Duodenal mucosa (tissue), 2 donors: Measurements from ENCODE around the gene PLK2.

Experiments used
- H3K27ac ChIP-seq: one replicate; pipeline ENCODE4 v1.7.0; 2013; ENCODE audit warnings: low read depth, low read length
- H3K27me3 ChIP-seq, 2 donors: one replicate each; pipeline ENCODE4 v1.7.0; 2013; ENCODE audit warnings: low read length in 2 of 2, control low read depth in 1 of 2; ENCODE audit not compliant: insufficient read depth in 2 of 2, control insufficient read depth in 1 of 2
- H3K36me3 ChIP-seq, 2 donors: one replicate each; pipeline ENCODE4 v1.7.0; 2013; ENCODE audit warnings: low read length in 2 of 2, control low read depth in 1 of 2; ENCODE audit not compliant: insufficient read depth in 2 of 2, control insufficient read depth in 1 of 2
- H3K4me1 ChIP-seq, 2 donors: one replicate each; pipeline ENCODE4 v1.7.0; 2013; ENCODE audit warnings: low read length in 2 of 2, control low read depth in 1 of 2; ENCODE audit not compliant: insufficient read depth in 2 of 2, control insufficient read depth in 1 of 2
- H3K4me3 ChIP-seq, 2 donors: one replicate each; pipeline ENCODE4 v1.7.0; 2013; ENCODE audit warnings: low read length in 2 of 2, low read depth in 1 of 2
- H3K9ac ChIP-seq, 2 donors: one replicate each; pipeline ENCODE4 v1.7.0; 2013; ENCODE audit warnings: low read length in 2 of 2, low read depth in 1 of 2
- H3K9me3 ChIP-seq, 2 donors: one replicate each; pipeline ENCODE4 v1.7.0; 2013; ENCODE audit warnings: low read length in 2 of 2, control low read depth in 1 of 2; ENCODE audit not compliant: control insufficient read depth in 1 of 2

Gene PLK2

GRCh38 chr5:58498340-58498942, 38.6 kb upstream of the PLK2 start:
- Histone ChIP-seq H3K4me3 (no peak overlapping the region), H3K9ac (no peak overlapping the region), H3K9me3 (no peaks in the 10 kb centered on the region), H3K36me3 (no peaks in the 10 kb centered on the region), H3K27ac (no peak overlapping the region), H3K4me1 (no peaks in the 10 kb centered on the region), H3K27me3 (no peaks in the 10 kb centered on the region)

DNA sequence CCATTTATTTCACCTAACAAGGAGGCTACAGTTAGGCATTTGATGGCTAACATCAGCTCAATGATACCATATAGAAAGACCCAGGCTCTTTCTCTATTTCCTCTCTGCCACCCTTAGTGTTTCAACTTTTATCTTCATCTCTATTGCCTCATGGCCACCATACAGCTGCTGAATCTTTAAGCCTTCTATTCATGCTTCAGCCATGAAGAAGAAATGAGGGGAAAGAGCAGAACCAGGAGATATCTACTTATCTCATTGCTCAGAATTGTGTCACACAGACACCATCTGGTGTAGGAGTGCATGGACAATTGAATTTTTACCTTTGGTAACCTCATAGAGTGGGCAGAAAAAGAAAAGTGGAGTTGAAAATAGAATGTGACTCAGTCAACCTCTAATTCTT, 38.0 kb upstream of the PLK2 start:
- H3K4me1 ChIP-seq: no peaks in the 10 kb centered on the region

DNA sequence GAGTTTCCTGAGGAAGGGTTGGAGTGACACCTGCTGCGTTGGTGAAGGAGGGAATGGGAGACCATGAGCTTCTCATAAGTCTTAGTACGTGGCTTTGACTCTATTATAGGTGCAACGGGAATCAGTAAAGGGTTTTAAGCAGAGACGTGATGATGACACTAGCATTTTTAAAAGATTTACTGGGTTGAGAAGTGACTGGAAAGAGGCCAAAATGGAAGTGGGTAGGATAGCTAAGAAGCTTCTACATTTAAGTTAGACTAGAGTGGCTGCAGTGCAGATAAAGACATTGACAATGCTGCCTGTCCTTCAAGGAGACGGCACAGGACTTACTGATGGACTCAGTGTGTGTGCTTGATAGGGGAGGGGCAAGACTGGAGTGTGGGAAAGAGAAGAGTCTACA, 37.5 kb upstream of the PLK2 start:
- no peaks in the 10 kb centered on the region for H3K27me3 ChIP-seq
- H3K36me3 ChIP-seq: no peaks in the 10 kb centered on the region
- no peak overlapping the region for H3K27ac ChIP-seq
- H3K9me3 ChIP-seq: no peaks in the 10 kb centered on the region
- H3K4me3 ChIP-seq: no peak overlapping the region
- no peak overlapping the region for H3K9ac ChIP-seq
- no peaks in the 10 kb centered on the region for H3K4me1 ChIP-seq

More for the DNA sequence above, 38.0 kb upstream of the PLK2 start:
- H3K27me3 ChIP-seq: no peaks in the 10 kb centered on the region
- H3K27ac ChIP-seq: no peak overlapping the region
- no peaks in the 10 kb centered on the region for H3K36me3 ChIP-seq
- no peak overlapping the region for H3K4me3 ChIP-seq
- H3K9me3 ChIP-seq: no peaks in the 10 kb centered on the region
- H3K9ac ChIP-seq: no peak overlapping the region

DNA sequence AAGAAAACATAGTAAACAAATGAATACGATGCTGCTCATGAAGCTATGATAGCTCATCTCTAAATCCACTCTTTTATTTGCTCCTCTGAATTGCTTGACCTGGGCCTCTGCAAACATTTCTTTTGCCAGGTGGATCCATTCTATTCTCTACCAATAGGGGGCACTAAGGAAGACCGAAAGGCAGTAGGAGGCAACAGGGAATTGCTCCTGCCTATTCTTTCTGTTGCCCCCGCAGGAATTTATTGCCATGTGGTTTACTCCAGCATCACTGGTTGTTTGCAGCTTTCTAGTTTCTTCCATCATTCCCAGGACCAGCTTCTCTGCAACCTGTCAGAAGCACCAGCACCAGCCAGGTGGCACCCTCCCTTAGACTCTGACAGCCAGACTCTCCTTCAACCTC, 36.6 kb upstream of the PLK2 start:
- no peaks in the 10 kb centered on the region for H3K36me3 ChIP-seq
- no peak overlapping the region for H3K4me3 ChIP-seq

GRCh38 chr5:58493141-58493540, 33.3 kb upstream of the PLK2 start:
- no peak overlapping the region for H3K27ac ChIP-seq
- H3K27me3 ChIP-seq: no peaks in the 10 kb centered on the region
- no peaks in the 10 kb centered on the region for H3K4me1 ChIP-seq
- no peaks in the 10 kb centered on the region for H3K36me3 ChIP-seq
- no peak overlapping the region for H3K4me3 ChIP-seq
- H3K9ac ChIP-seq: no peak overlapping the region
- no peaks in the 10 kb centered on the region for H3K9me3 ChIP-seq

More for the DNA sequence above, 36.6 kb upstream of the PLK2 start:
- no peak overlapping the region for H3K27ac ChIP-seq
- H3K4me1 ChIP-seq: no peaks in the 10 kb centered on the region
- no peaks in the 10 kb centered on the region for H3K27me3 ChIP-seq
- H3K9ac ChIP-seq: no peak overlapping the region
- no peaks in the 10 kb centered on the region for H3K9me3 ChIP-seq

GRCh38 chr5:58491216-58491892, 31.5 kb upstream of the PLK2 start, which contains the start of gene GAPT:
Gene GAPT (plus strand): TSS chr5:58491435. CDS start chr5:58494537, 3,102 bp downstream.
- Histone ChIP-seq H3K4me1 (no peaks in the 10 kb centered on the region), H3K27me3 (no peaks in the 10 kb centered on the region), H3K9ac (no peak within 1 kb of the TSS), H3K9me3 (no peaks in the 10 kb centered on the region), H3K4me3 (no peak within 1 kb of the TSS), H3K27ac (no peak within 1 kb of the TSS), H3K36me3 (no peaks in the 10 kb centered on the region)

DNA sequence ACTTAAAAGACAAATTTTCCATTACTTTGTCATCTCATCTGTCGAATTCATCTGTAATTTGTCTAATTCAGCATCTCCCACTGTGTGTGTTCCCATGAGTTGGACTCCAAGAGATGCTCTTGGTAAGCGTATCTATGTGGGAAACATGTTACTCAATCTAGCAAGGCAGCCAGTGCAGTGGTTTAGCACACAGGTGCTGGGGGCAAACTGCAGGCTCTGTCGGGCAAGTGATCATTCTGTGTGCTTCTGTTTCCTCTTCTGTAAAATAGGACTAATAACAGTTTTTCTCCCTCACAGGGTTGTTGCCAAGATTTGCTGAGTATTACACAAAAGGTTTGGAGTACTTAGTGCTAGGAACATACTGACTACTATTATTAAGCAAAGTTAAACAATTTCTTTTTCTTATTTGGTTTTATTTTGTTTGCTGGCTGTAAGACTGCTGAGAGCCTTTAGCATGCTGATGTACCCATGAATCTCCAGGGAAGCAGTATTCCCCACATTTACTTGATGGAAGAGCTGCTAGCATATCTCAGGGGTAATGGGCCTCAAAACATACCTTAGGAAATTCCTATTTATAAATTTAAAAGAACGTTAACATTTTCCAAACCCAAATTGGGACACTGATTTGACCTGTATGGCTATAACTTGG, 30.6 kb upstream of the PLK2 start:
- no peak overlapping the region for H3K27ac ChIP-seq
- H3K4me1 ChIP-seq: no peaks in the 10 kb centered on the region
- H3K4me3 ChIP-seq: no peak overlapping the region
- no peaks in the 10 kb centered on the region for H3K36me3 ChIP-seq
- no peak overlapping the region for H3K9ac ChIP-seq
- H3K27me3 ChIP-seq: no peaks in the 10 kb centered on the region
- no peaks in the 10 kb centered on the region for H3K9me3 ChIP-seq

GRCh38 chr5:58486290-58486689, 26.4 kb upstream of the PLK2 start:
- no peaks in the 10 kb centered on the region for H3K9me3 ChIP-seq
- no peaks in the 10 kb centered on the region for H3K4me1 ChIP-seq
- no peaks in the 10 kb centered on the region for H3K36me3 ChIP-seq
- H3K27me3 ChIP-seq: no peaks in the 10 kb centered on the region
- H3K4me3 ChIP-seq: no peak overlapping the region
- H3K9ac ChIP-seq: no peak overlapping the region
- H3K27ac ChIP-seq: no peak overlapping the region

GRCh38 chr5:58484505-58484904, 24.6 kb upstream of the PLK2 start:
- Histone ChIP-seq H3K9me3 (no peaks in the 10 kb centered on the region), H3K27me3 (no peaks in the 10 kb centered on the region), H3K27ac (no peak overlapping the region), H3K9ac (no peak overlapping the region), H3K4me1 (no peaks in the 10 kb centered on the region), H3K4me3 (no peak overlapping the region), H3K36me3 (no peaks in the 10 kb centered on the region)

- no peak overlapping the region for H3K4me3 ChIP-seq
These were observed 22.6 kb upstream of the PLK2 start for GRCh38 chr5:58482536-58482935.

More at GRCh38 chr5:58482536-58482935, 22.6 kb upstream of the PLK2 start:
- Histone ChIP-seq H3K9me3 (no peaks in the 10 kb centered on the region), H3K36me3 (no peaks in the 10 kb centered on the region), H3K27me3 (no peaks in the 10 kb centered on the region), H3K4me1 (no peaks in the 10 kb centered on the region), H3K27ac (no peak overlapping the region), H3K9ac (no peak overlapping the region)
